GM12878 (cell line): ENCODE measurements around the gene CSK. TPM values are rescaled to one million over a fixed set of nuclear protein-coding genes. Genes with fewer than 3 reads are reported as not detected.

ENCODE experiments used
- ATAC-seq: fragments of 200-7000 bp; cut with Tn5 transposase; 3 replicates; pipeline ENCODE4 v1.9.1; 2020; ENCODE audit warnings: mild to moderate bottlenecking, moderate library complexity
- BruUV-seq: library from RNA; stranded (reverse); fragments of 400-500 nt; replicated peaks from 2 replicates; lab custom pipeline; 2021; lab: Mats Ljungman, UMichigan
- CTCF ChIA-PET: fragments of 300-600 bp; sonication (Branson Sonifier 250); formaldehyde crosslinking; extraction: SDS; loops from one replicate; lab custom pipeline; 2021; ENCODE audit warnings: inconsistent platforms; lab: Yijun Ruan, JAX
- POLR2A ChIA-PET: fragments of 350-600 bp; formaldehyde crosslinking; extraction: SDS; loops from one replicate; lab custom pipeline; 2021; ENCODE audit warnings: inconsistent platforms; lab: Charles Lee
- RAD21 ChIA-PET: fragments of 300-600 bp; sonication (Branson Sonifier 250); formaldehyde crosslinking; loops from one replicate; lab custom pipeline; 2023; ENCODE audit warnings: antibody characterized with exemption; ENCODE audit not compliant: unreplicated experiment; lab: Charles Lee
- SMC1A ChIA-PET: fragments of 300-600 bp; sonication (Branson Sonifier 250); formaldehyde crosslinking; loops from one replicate; lab custom pipeline; 2023; ENCODE audit not compliant: unreplicated experiment, uncharacterized antibody; lab: Charles Lee
- DNase-seq: peaks from one replicate; pipeline ENCODE4 v3.0.0-alpha.2; 2011; ENCODE audit warnings: low read depth, low spot score
- FAIRE-seq: peaks from 3 replicates; lab custom pipeline; 2011; peaks lifted over from hg19 to GRCh38; lab: Jason Lieb, UNC
- H2AFZ ChIP-seq: 2 replicates; pipeline ENCODE4 v1.6.0; 2011; ENCODE audit warnings: low read depth, low read length, control low read depth; ENCODE audit not compliant: control insufficient read depth
- H3K27ac ChIP-seq: 2 replicates; pipeline ENCODE4 v1.5.1; 2011; ENCODE audit warnings: control low read depth; ENCODE audit not compliant: control insufficient read depth, insufficient read depth
- H3K27me3 ChIP-seq, 2 experiments: replicated peaks in 1 of 2; 2 replicates each; pipeline versions ENCODE4 v1.6.0 to v1.6.1; 2011; ENCODE audit warnings: low read length in 1 of 2; ENCODE audit not compliant: control insufficient read depth in 2 of 2, insufficient read depth in 2 of 2
- H3K36me3 ChIP-seq, 2 experiments: 2 replicates each; pipeline ENCODE4 v1.5.1; 2011; ENCODE audit warnings: low read length in 1 of 2; ENCODE audit not compliant: control insufficient read depth in 2 of 2, insufficient read depth in 2 of 2
- H3K4me1 ChIP-seq: 2 replicates; pipeline ENCODE4 v1.6.1; 2011; ENCODE audit warnings: mild to moderate bottlenecking, low read length, moderate library complexity, mixed read lengths; ENCODE audit not compliant: control insufficient read depth, insufficient read depth
- H3K4me2 ChIP-seq: 2 replicates; pipeline ENCODE4 v1.6.0; 2011; ENCODE audit warnings: control low read depth; ENCODE audit not compliant: control insufficient read depth, insufficient read depth
- H3K4me3 ChIP-seq: fragments of 200-600 bp; sonication (generic); 2 replicates; pipeline ENCODE4 v1.5.1; 2016
- H3K79me2 ChIP-seq: 2 replicates; pipeline ENCODE4 v1.6.0; 2011; ENCODE audit warnings: low read length; ENCODE audit not compliant: control insufficient read depth, insufficient read depth
- H3K9ac ChIP-seq: 2 replicates; pipeline ENCODE4 v1.8.0; 2011; ENCODE audit warnings: low read length, control low read depth, mixed read lengths; ENCODE audit not compliant: control insufficient read depth, insufficient read depth
- H3K9me3 ChIP-seq: replicated peaks from 3 replicates; pipeline ENCODE4 v1.5.1; 2011; ENCODE audit warnings: mild to moderate bottlenecking, low read length; ENCODE audit not compliant: control insufficient read depth, insufficient read depth
- H4K20me1 ChIP-seq: 2 replicates; pipeline ENCODE4 v1.6.0; 2011; ENCODE audit not compliant: control insufficient read depth, insufficient read depth
- BCLAF1 ChIP-seq: fragments of 450-650 bp; IDR thresholded peaks from 2 replicates; pipeline ENCODE4 v1.6.1; 2017; ENCODE audit warnings: antibody characterized with exemption, mild to moderate bottlenecking, moderate library complexity
- CREM ChIP-seq: IDR thresholded peaks from 2 replicates; pipeline ENCODE4 v1.6.1; 2014; ENCODE audit warnings: antibody characterized with exemption, low read depth
- GABPA ChIP-seq: IDR thresholded peaks from 2 replicates; pipeline ENCODE4 v1.6.1; 2014; ENCODE audit warnings: antibody characterized with exemption, low read depth, mild to moderate bottlenecking, inconsistent platforms
- IKZF1 ChIP-seq: fragments of 450-650 bp; conservative IDR thresholded peaks from 2 replicates; pipeline ENCODE4 v1.6.1; 2017; ENCODE audit warnings: antibody characterized with exemption, mild to moderate bottlenecking
- RELB ChIP-seq: fragments of 450-650 bp; IDR thresholded peaks from 2 replicates; pipeline ENCODE4 v1.6.1; 2017; ENCODE audit warnings: low read depth, mild to moderate bottlenecking, moderate library complexity
- REST ChIP-seq: IDR thresholded peaks from 2 replicates; pipeline ENCODE4 v1.6.1; 2012; ENCODE audit warnings: mild to moderate bottlenecking, low read depth, low read length
- SIX5 ChIP-seq: IDR thresholded peaks from 2 replicates; pipeline ENCODE4 v1.6.1; 2011; ENCODE audit warnings: mild to moderate bottlenecking, low read depth, low read length, moderate library complexity; ENCODE audit not compliant: severe bottlenecking
- TARDBP ChIP-seq: IDR thresholded peaks from 2 replicates; pipeline ENCODE4 v1.6.1; 2016; ENCODE audit warnings: borderline replicate concordance
- ZBTB11 ChIP-seq: fragments of 450-650 bp; formaldehyde crosslinking; IDR thresholded peaks from 2 replicates; pipeline ENCODE4 v1.5.0; 2022; ENCODE audit warnings: mild to moderate bottlenecking, missing genetic modification characterization
- ZNF24 ChIP-seq: fragments of 450-650 bp; IDR thresholded peaks from 2 replicates; pipeline ENCODE4 v1.6.1; 2017; ENCODE audit warnings: antibody characterized with exemption, mild to moderate bottlenecking
- WGBS: methylation state at CpG from one replicate; pipeline ENCODE4 v1.1.6; 2016; ENCODE audit warnings: low lambda C conversion rate; ENCODE audit not compliant: insufficient replicate concordance, insufficient coverage; ENCODE audit errors: missing lambda C conversion rate; 5-methylcytosine and 5-hydroxymethylcytosine counted together
- in situ Hi-C: fragments of 300-500 bp; cut with MboI; formaldehyde crosslinking; loops from 9 replicates; pipeline ENCODE4 v1.14.3; 2018; ENCODE audit warnings: mixed read lengths
- intact Hi-C: fragments of 100-400 bp; cut with micrococcal nuclease; formaldehyde crosslinking; loops from one replicate; pipeline ENCODE4 v1.14.2; 2022; ENCODE audit not compliant: unreplicated experiment
- polyA plus RNA-seq, 11 experiments: library from polyadenylated mRNA; depleted of rRNA in 4 of 11; unstranded in 6 of 11; stranded (reverse) in 5 of 11; fragments of >200 nt; fragmentation: Nextera tagmentation in 4 of 11; fragmentation: Illumina TruSeq in 1 of 11; extraction: Ambion mirVana in 4 of 11; extraction: Trizol in 1 of 11; gene quantifications; 1 replicate in 1 of 11; 2 replicates in 10 of 11; pipeline versions ENCODE4 v1.2.1 to v1.2.3, GENCODE V29; 2011 to 2016; ENCODE audit warnings: inconsistent platforms in 2 of 11, missing spikeins in 2 of 11, low read depth in 1 of 11
- total RNA-seq, 4 experiments: library from RNA; depleted of rRNA in 3 of 4; stranded (reverse); fragments of >200 nt in 3 of 4; fragmentation: Illumina TruSeq in 1 of 4; extraction: Trizol in 1 of 4; gene quantifications; 2 replicates each; pipeline versions ENCODE4 v1.2.1 to v1.2.3, GENCODE V29; 2013 to 2021

CSK gene
- total and polyA plus RNA-seq, 10 of the 15 experiments (the other 5 are each of a cell fraction or from before 2014, with no cell fraction given): 3.4 to 327 (median 75.8) TPM

- RAD21 ChIA-PET: interaction anchor here (1.1 to 3.1 kb wide), 6 partner anchors 15 to 73 kb away, joined by 7 to 13 read pairs (median 10); partner anchors contain the start of gene FAM219B
- TF ChIP-seq GABPA: no peak
- no peak for TF ChIP-seq SIX5
- TF ChIP-seq CREM: no peak
- TF ChIP-seq IKZF1: no peak
- no peak for TF ChIP-seq TARDBP
- TF ChIP-seq REST: no peak
- no peak for TF ChIP-seq RELB
- no peak for TF ChIP-seq ZNF24
- TF ChIP-seq ZBTB11: no peak
- no peak for TF ChIP-seq BCLAF1
These were observed 62.0 kb downstream of the CSK start for GRCh38 chr15:74843891-74844299.

More at GRCh38 chr15:74843891-74844299, 62.0 kb downstream of the CSK start:
- Histone ChIP-seq H3K4me1 (peaks cover 13% of the 10 kb centered on the region), H3K27ac (no peak overlapping the region), H3K9ac (peak overlapping the region; percentile 73), H3K27me3 (no peaks in the 10 kb centered on the region), H2AFZ (no peak overlapping the region), H3K9me3 (no peaks in the 10 kb centered on the region), H3K4me3 (peak overlapping the region; percentile 62; the same call in 1 of the 2 replicates), H4K20me1 (no peaks in the 10 kb centered on the region), H3K36me3 (peaks cover 16 to 23% of the 10 kb centered on the region in 2 experiments; a peak in 3 of 4 replicates), H3K79me2 (peaks cover 3% of the 10 kb centered on the region; the same call in 1 of the 2 replicates), H3K4me2 (peak overlapping the region; percentile 93)
- intact Hi-C loops (loop anchor here (2.0 to 5.0 kb wide), 4 partner anchors 27 to 73 kb away; no protein-coding TSS in a partner anchor), in situ Hi-C loops (no loop called here)
- ChIA-PET SMC1A (interaction anchor here (0.5 to 6.1 kb wide), 5 partner anchors 26 to 73 kb away, joined by 4 to 43 read pairs (median 6); no protein-coding TSS in a partner anchor), POLR2A (interaction anchor here (1.0 to 1.5 kb wide), 5 partner anchors 13 to 58 kb away, joined by 3 to 8 read pairs (median 4); no protein-coding TSS in a partner anchor), CTCF (interaction anchor here (1.0 to 6.2 kb wide), 9 partner anchors 8 to 75 kb away, joined by 3 to 59 read pairs (median 4); no protein-coding TSS in a partner anchor)
- no TSS peak for BruUV-seq
- 54% methylated on average over 12 of the region's 12 CpGs for WGBS
- DNase-seq: no peak
- ATAC-seq: no peak
- no peak for FAIRE-seq
